GM12891 (cell line): ENCODE data around the gene HOXB1.
A peak's percentile ranks its signal among the peaks of the same experiment; 100 is the strongest.
"Not testable (repeated sequence)": the region's sequence is repeated elsewhere in the genome, so short reads cannot be mapped to it uniquely, and the experiment has no call there.

Source experiments
- DNase-seq: peaks from one replicate; pipeline ENCODE4 v3.0.0; 2011; ENCODE audit warnings: low spot score; ENCODE audit not compliant: insufficient read length
- FAIRE-seq: peaks from 2 replicates; lab custom pipeline; 2011; peaks lifted over from hg19 to GRCh38; lab: Jason Lieb, UNC
- PAX5 ChIP-seq: IDR thresholded peaks from 2 replicates; pipeline ENCODE4 v1.6.1; 2011; ENCODE audit warnings: low read length, moderate library complexity, mild to moderate bottlenecking; ENCODE audit not compliant: insufficient read depth, severe bottlenecking
- POLR2A ChIP-seq: IDR thresholded peaks from 2 replicates; pipeline ENCODE4 v1.6.1; 2011; ENCODE audit warnings: low read depth, low read length, control low read depth
- POLR2AphosphoS5 ChIP-seq: IDR thresholded peaks from 2 replicates; pipeline ENCODE4 v1.6.1; 2011; ENCODE audit warnings: low read depth, low read length, control low read depth
- POU2F2 ChIP-seq: IDR thresholded peaks from 2 replicates; pipeline ENCODE4 v1.6.1; 2011; ENCODE audit warnings: low read depth, mild to moderate bottlenecking, control low read depth, low read length, moderate library complexity
- SPI1 ChIP-seq: IDR thresholded peaks from 2 replicates; pipeline ENCODE4 v1.6.1; 2011; ENCODE audit warnings: low read depth, low read length, control low read depth
- TAF1 ChIP-seq: IDR thresholded peaks from 2 replicates; pipeline ENCODE4 v1.6.1; 2011; ENCODE audit warnings: low read depth, low read length, control low read depth

HOXB1 gene

GRCh38 chr17:48486557-48486956, 44.3 kb downstream of the HOXB1 start:
- no peak for DNase-seq
- FAIRE-seq, result no peak
- TF ChIP-seq POLR2AphosphoS5, result no peak
- no peak for TF ChIP-seq TAF1
- TF ChIP-seq POU2F2, result no peak
- no peak for TF ChIP-seq PAX5
- TF ChIP-seq SPI1, result no peak
- TF ChIP-seq POLR2A, result no peak

- peak; percentile 31 for FAIRE-seq
- DNase-seq, result no peak
- peak; percentile 24; the same call in 1 of the 2 replicates for TF ChIP-seq SPI1
- TF ChIP-seq POU2F2, result no peak
These were observed 46.0 kb downstream of the HOXB1 start for GRCh38 chr17:48484850-48485249.

DNA sequence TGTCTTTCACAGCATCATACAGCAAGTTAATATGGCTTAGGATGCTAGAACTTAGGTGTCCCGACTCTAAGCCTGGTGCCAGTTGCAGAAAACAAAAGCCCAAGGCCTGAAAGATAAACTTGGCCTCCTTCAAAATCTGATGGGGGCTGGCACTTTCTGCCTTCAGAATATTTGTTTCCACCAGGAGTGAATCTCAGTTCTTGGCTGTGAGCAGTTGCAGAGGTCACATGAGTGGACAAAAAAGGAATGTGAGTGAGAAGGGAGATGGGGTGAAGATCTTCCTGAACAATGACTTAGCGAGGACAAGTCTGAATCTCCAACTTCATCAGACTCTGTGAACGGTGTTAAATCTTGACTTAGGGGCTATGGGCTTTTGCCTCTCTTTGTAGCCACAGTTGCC, 46.6 kb downstream of the HOXB1 start:
- DNase-seq (no peak), FAIRE-seq (no peak)

GRCh38 chr17:48483471-48484131, 47.2 kb downstream of the HOXB1 start:
- FAIRE-seq (peak; percentile 50), DNase-seq (peak; percentile 28)
- no peak for TF ChIP-seq POLR2A
- TF ChIP-seq TAF1, result no peak
- TF ChIP-seq POLR2AphosphoS5, result no peak
- TF ChIP-seq POU2F2, result no peak
- TF ChIP-seq PAX5, result no peak
- TF ChIP-seq SPI1, result peak; percentile 75

More for the DNA sequence above, 46.6 kb downstream of the HOXB1 start:
- TF ChIP-seq POLR2A (no peak), TAF1 (no peak), POLR2AphosphoS5 (no peak), SPI1 (no peak), PAX5 (no peak), POU2F2 (no peak)

- FAIRE-seq, result no peak
- TF ChIP-seq TAF1 (no peak), POU2F2 (no peak), PAX5 (no peak), SPI1 (no peak), POLR2A (no peak), POLR2AphosphoS5 (no peak)
- no peak for DNase-seq
These were observed 47.8 kb downstream of the HOXB1 start for GRCh38 chr17:48483004-48483403.

- DNase-seq, FAIRE-seq: not testable (repeated sequence)
These were observed 48.5 kb downstream of the HOXB1 start for GRCh38 chr17:48482301-48482700.

DNA sequence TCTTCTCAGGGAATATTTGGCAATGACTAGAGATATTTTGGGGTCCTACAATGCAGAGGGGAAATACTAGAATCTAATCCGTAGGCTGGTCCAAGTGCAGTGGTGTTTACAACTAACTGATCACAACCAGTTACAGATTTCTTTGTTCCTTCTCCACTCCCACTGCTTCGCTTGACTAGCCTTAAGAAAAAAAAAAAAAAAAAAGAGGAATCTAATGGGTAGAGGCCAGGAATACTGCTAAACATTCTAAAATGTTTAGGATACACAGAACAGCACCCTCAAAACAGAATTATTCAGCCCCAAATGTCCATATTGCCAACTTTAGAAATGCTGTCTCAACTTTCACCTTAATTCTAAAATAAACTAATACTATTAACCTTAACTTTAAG, 51.8 kb downstream of the HOXB1 start:
- TF ChIP-seq TAF1 (no peak), SPI1 (no peak), POU2F2 (no peak), PAX5 (no peak), POLR2A (no peak), POLR2AphosphoS5 (no peak)
- FAIRE-seq (no peak), DNase-seq (no peak)
